B cell (primary cell): ENCODE data around the gene DGCR8. TPM values are rescaled to one million over a fixed set of nuclear protein-coding genes. Genes with fewer than 3 reads are reported as not detected.

ENCODE experiments used
- ATAC-seq: fragments of 200-7000 bp; cut with Tn5 transposase; one replicate; pipeline ENCODE4 v1.10.0; 2021; ENCODE audit warnings: low read depth, mild to moderate bottlenecking, moderate number of reproducible peaks, moderate library complexity
- CTCF ChIA-PET: fragments of 350-600 bp; sonication (Branson Sonifier 250); formaldehyde crosslinking; loops from one replicate; lab custom pipeline; 2021; ENCODE audit warnings: antibody characterized with exemption, inconsistent platforms; lab: Charles Lee
- POLR2A ChIA-PET: fragments of 350-600 bp; sonication (Branson Sonifier 250); formaldehyde crosslinking; loops from one replicate; lab custom pipeline; 2021; ENCODE audit warnings: antibody characterized with exemption; lab: Charles Lee
- DNase-seq: peaks from one replicate; pipeline ENCODE4 v3.0.0; 2013
- H2AFZ ChIP-seq: 2 replicates; pipeline ENCODE4 v1.6.1; 2012; ENCODE audit warnings: mild to moderate bottlenecking, low read depth, low read length; ENCODE audit not compliant: insufficient read depth, poor library complexity, severe bottlenecking
- H3K27ac ChIP-seq, 2 donors: 1 replicate in 1 of 2; 2 replicates in 1 of 2; pipeline ENCODE4 v1.5.1; 2012 to 2013; ENCODE audit warnings: low read length in 2 of 2, mild to moderate bottlenecking in 2 of 2, moderate library complexity in 1 of 2
- H3K27me3 ChIP-seq, 4 experiments: fragments of 200-600 bp in 1 of 4; sonication (generic) in 1 of 4; replicated peaks in 1 of 4; 1 replicate in 2 of 4; 2 replicates in 2 of 4; pipeline versions ENCODE4 v1.6.1 to v1.7.0; 2013 to 2016; ENCODE audit warnings: low read length in 3 of 4, mild to moderate bottlenecking in 2 of 4, mixed read lengths in 1 of 4, moderate library complexity in 1 of 4; ENCODE audit not compliant: insufficient read depth in 4 of 4, control insufficient read depth in 3 of 4; ENCODE audit errors: control extremely low read depth in 1 of 4
- H3K36me3 ChIP-seq, 2 experiments: replicated peaks in 1 of 2; 1 replicate in 1 of 2; 2 replicates in 1 of 2; pipeline versions ENCODE4 v1.6.1 to v1.7.1; 2013; ENCODE audit warnings: low read length in 1 of 2; ENCODE audit not compliant: insufficient read depth in 2 of 2, control insufficient read depth in 1 of 2; ENCODE audit errors: control extremely low read depth in 1 of 2, extremely low read depth in 1 of 2
- H3K4me1 ChIP-seq, 2 donors: fragments of 200-600 bp in 1 of 2; sonication (generic) in 1 of 2; 1 replicate in 1 of 2; 2 replicates in 1 of 2; pipeline versions ENCODE4 v1.5.1 to v1.6.1; 2013 to 2017; ENCODE audit warnings: low read length in 2 of 2; ENCODE audit not compliant: control insufficient read depth in 2 of 2, insufficient read depth in 2 of 2
- H3K4me2 ChIP-seq: replicated peaks from 2 replicates; pipeline ENCODE3; 2012; ENCODE audit warnings: mild to moderate bottlenecking, low read depth, low read length; ENCODE audit not compliant: poor library complexity, severe bottlenecking
- H3K4me3 ChIP-seq, 5 experiments: fragments of 200-600 bp in 1 of 5; sonication (generic) in 1 of 5; 1 replicate in 3 of 5; 2 replicates in 2 of 5; pipeline versions ENCODE4 v1.5.1 to v1.7.0; 2011 to 2016; ENCODE audit warnings: low read length in 4 of 5, mild to moderate bottlenecking in 4 of 5, low read depth in 2 of 5, control low read depth in 1 of 5, moderate library complexity in 1 of 5; ENCODE audit not compliant: insufficient read depth in 1 of 5; ENCODE audit errors: control extremely low read depth in 1 of 5, extremely low read depth in 1 of 5
- H3K79me2 ChIP-seq: fragments of 200-600 bp; sonication (generic); one replicate; pipeline ENCODE4 v1.6.0; 2016; ENCODE audit warnings: low read length; ENCODE audit not compliant: control insufficient read depth, insufficient read depth
- H3K9ac ChIP-seq: fragments of 200-600 bp; sonication (generic); 2 replicates; pipeline ENCODE4 v1.6.1; 2017; ENCODE audit warnings: mild to moderate bottlenecking, low read length, moderate library complexity
- H3K9me3 ChIP-seq, 3 donors: one replicate each; pipeline versions ENCODE4 v1.6.1 to v1.7.1; 2013; ENCODE audit warnings: low read length in 2 of 3; ENCODE audit not compliant: control insufficient read depth in 2 of 3, insufficient read depth in 1 of 3; ENCODE audit errors: control extremely low read depth in 1 of 3
- H4K20me1 ChIP-seq: 2 replicates; pipeline ENCODE4 v1.6.0; 2012; ENCODE audit warnings: mild to moderate bottlenecking, low read length; ENCODE audit not compliant: insufficient read depth, control insufficient read depth, poor library complexity, severe bottlenecking
- H3K27ac Mint-ChIP-seq: one replicate; pipeline ENCODE4 v1.8.0; 2021; ENCODE audit warnings: mixed read lengths
- H3K27me3 Mint-ChIP-seq: one replicate; pipeline ENCODE4 v1.8.0; 2021; ENCODE audit warnings: mixed read lengths
- H3K4me1 Mint-ChIP-seq: one replicate; pipeline ENCODE4 v1.8.0; 2021; ENCODE audit warnings: mixed read lengths
- H3K4me3 Mint-ChIP-seq: one replicate; pipeline ENCODE4 v1.8.0; 2021; ENCODE audit warnings: mixed read lengths
- H3K9me3 Mint-ChIP-seq: one replicate; pipeline ENCODE4 v1.8.0; 2022; ENCODE audit warnings: mixed read lengths; ENCODE audit not compliant: insufficient read depth
- EZH2 ChIP-seq: IDR thresholded peaks from 2 replicates; pipeline ENCODE4 v1.6.1; 2012; ENCODE audit warnings: borderline replicate concordance, low read depth, mild to moderate bottlenecking, moderate library complexity, low read length; ENCODE audit not compliant: insufficient read depth, poor library complexity, severe bottlenecking
- WGBS: methylation state at CpG from one replicate; pipeline ENCODE4 v1.1.5; 2013; ENCODE audit warnings: missing lambda C conversion rate; ENCODE audit not compliant: insufficient coverage; 5-methylcytosine and 5-hydroxymethylcytosine counted together
- intact Hi-C: fragments of 100-400 bp; cut with micrococcal nuclease; formaldehyde crosslinking; loops from one replicate; pipeline ENCODE4 v1.10.0; 2022
- polyA plus RNA-seq: library from polyadenylated mRNA; depleted of rRNA; stranded (reverse); fragments of >200 nt; gene quantifications from 2 replicates; pipeline ENCODE4 v1.2.3, GENCODE V29; 2012
- total RNA-seq, 2 donors: library from RNA; stranded (reverse); fragments of 120-200 nt in 1 of 2; gene quantifications; 1 replicate in 1 of 2; 2 replicates in 1 of 2; pipeline versions ENCODE4 v1.2.3 to v1.2.4, GENCODE V29; 2013 to 2022
- TF ChIP-seq, protein P1 (sequence below): fragments of 200-600 bp; IDR thresholded peaks from one replicate; pipeline ENCODE4 v1.8.0; 2022; ENCODE audit warnings: antibody characterized with exemption, mild to moderate bottlenecking

The DGCR8 gene
- total and polyA plus RNA-seq, 2 donors (not counting 1 experiment from before 2014, with no cell fraction given) = 19.6 to 43.2 TPM

DNA sequence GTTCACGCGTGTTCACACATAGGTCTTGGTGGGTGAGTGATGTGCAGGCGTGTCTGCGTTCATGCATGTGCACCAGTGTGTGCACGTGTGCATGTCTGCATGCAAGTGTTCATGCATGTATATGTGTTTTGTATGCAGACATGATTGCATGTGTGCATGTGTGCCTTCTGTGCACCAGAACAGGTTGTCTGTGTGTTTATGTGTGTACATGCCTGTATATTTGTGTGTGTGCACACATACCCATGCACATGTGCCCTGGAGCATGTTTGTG lies 56.5 kb downstream of the DGCR8 start:
- no peak for ATAC-seq
- Histone ChIP-seq H3K4me1 (peaks cover 14 to 45% of the 10 kb centered on the region in 2 donors), H2AFZ (no peak overlapping the region), H3K27ac (no peak overlapping the region), H3K79me2 (peaks cover 49% of the 10 kb centered on the region), H3K36me3 (peaks cover 0 to 7% of the 10 kb centered on the region in 2 experiments), H3K4me3 (no peak overlapping the region), H3K4me2 (no peak overlapping the region), H3K27me3 (no peaks in the 10 kb centered on the region), H3K9me3 (no peaks in the 10 kb centered on the region), H3K9ac (no peak overlapping the region), H4K20me1 (peaks cover 72% of the 10 kb centered on the region)
- Mint-ChIP-seq H3K27ac (no peak overlapping the region), H3K4me3 (peak overlapping the region; percentile 23), H3K4me1 (peaks cover 38% of the 10 kb centered on the region), H3K9me3 (no peaks in the 10 kb centered on the region), H3K27me3 (no peaks in the 10 kb centered on the region)
- TF ChIP-seq, protein P1, sequence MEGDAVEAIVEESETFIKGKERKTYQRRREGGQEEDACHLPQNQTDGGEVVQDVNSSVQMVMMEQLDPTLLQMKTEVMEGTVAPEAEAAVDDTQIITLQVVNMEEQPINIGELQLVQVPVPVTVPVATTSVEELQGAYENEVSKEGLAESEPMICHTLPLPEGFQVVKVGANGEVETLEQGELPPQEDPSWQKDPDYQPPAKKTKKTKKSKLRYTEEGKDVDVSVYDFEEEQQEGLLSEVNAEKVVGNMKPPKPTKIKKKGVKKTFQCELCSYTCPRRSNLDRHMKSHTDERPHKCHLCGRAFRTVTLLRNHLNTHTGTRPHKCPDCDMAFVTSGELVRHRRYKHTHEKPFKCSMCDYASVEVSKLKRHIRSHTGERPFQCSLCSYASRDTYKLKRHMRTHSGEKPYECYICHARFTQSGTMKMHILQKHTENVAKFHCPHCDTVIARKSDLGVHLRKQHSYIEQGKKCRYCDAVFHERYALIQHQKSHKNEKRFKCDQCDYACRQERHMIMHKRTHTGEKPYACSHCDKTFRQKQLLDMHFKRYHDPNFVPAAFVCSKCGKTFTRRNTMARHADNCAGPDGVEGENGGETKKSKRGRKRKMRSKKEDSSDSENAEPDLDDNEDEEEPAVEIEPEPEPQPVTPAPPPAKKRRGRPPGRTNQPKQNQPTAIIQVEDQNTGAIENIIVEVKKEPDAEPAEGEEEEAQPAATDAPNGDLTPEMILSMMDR = no peak
- no peak for TF ChIP-seq EZH2
- 96% methylated on average over 5 of the region's 5 CpGs for WGBS
- intact Hi-C loops = no loop called here
- ChIA-PET POLR2A (no interaction called here), CTCF (no interaction called here)
- no peak for DNase-seq

DNA sequence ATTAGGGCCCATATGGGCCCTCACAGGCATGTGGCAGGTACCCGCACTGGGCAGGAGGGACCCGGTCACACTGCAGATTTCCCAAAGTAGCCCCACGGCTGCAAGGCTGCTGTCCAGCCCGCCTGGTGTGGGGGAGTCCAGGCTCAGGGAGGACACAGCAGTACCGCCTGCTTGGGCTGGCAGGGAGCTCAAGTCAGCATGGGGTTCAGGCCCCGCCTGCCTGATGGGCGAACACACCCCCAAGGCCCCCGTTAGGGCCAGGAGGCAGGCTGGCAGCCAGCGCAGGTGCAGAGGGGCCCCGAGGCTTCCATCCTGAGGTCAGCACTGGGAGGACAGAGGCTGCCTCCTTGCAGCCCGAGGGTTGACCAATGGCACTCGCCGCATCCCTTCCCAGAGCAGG lies 57.1 kb downstream of the DGCR8 start:
- peaks cover 72% of the 10 kb centered on the region for H4K20me1 ChIP-seq
- Mint-ChIP-seq H3K4me3 (no peak overlapping the region), H3K9me3 (no peaks in the 10 kb centered on the region), H3K27me3 (no peaks in the 10 kb centered on the region), H3K27ac (no peak overlapping the region), H3K4me1 (peaks cover 38% of the 10 kb centered on the region)
- ChIA-PET POLR2A (no interaction called here), CTCF (no interaction called here)
- no peak overlapping the region for H3K27ac ChIP-seq
- no peak overlapping the region for H3K4me3 ChIP-seq
- intact Hi-C loops = no loop called here
- H3K79me2 ChIP-seq = peaks cover 47% of the 10 kb centered on the region
- H3K9ac ChIP-seq = no peak overlapping the region
- TF ChIP-seq, protein P1 = no peak
- no peak for TF ChIP-seq EZH2
- peaks cover 14 to 44% of the 10 kb centered on the region in 2 donors for H3K4me1 ChIP-seq
- peaks cover 0 to 7% of the 10 kb centered on the region in 2 experiments for H3K36me3 ChIP-seq
- no peak overlapping the region for H3K4me2 ChIP-seq
- DNase-seq (no peak), ATAC-seq (no peak)
- 85% methylated on average over 13 of the region's 13 CpGs for WGBS
- H3K9me3 ChIP-seq = no peaks in the 10 kb centered on the region
- H3K27me3 ChIP-seq = no peaks in the 10 kb centered on the region
- H2AFZ ChIP-seq = no peak overlapping the region
